HCT116 (cell line): ENCODE data around the gene FAHD1.

ENCODE experiments used
- YY1 ChIP-seq: IDR thresholded peaks from 2 replicates; pipeline ENCODE4 v1.6.1; 2011; ENCODE audit warnings: low read length, low read depth, moderate library complexity, mild to moderate bottlenecking; ENCODE audit not compliant: insufficient replicate concordance; ENCODE audit errors: extremely low read depth
- TF ChIP-seq, protein P1 (sequence below), 3 experiments: fragments of 200-600 bp in 1 of 3; sonication (generic) in 1 of 3; IDR thresholded peaks in 2 of 3; conservative IDR thresholded peaks in 1 of 3; 2 replicates each; pipeline ENCODE4 v1.5.1; 2012 to 2017; ENCODE audit warnings: low read depth in 2 of 3, low read length in 2 of 3, antibody characterized with exemption in 1 of 3, borderline replicate concordance in 1 of 3, control low read depth in 1 of 3, mild to moderate bottlenecking in 1 of 3, mixed read lengths in 1 of 3, mixed run types in 1 of 3, moderate library complexity in 1 of 3; ENCODE audit not compliant: insufficient read depth in 1 of 3

DNA sequence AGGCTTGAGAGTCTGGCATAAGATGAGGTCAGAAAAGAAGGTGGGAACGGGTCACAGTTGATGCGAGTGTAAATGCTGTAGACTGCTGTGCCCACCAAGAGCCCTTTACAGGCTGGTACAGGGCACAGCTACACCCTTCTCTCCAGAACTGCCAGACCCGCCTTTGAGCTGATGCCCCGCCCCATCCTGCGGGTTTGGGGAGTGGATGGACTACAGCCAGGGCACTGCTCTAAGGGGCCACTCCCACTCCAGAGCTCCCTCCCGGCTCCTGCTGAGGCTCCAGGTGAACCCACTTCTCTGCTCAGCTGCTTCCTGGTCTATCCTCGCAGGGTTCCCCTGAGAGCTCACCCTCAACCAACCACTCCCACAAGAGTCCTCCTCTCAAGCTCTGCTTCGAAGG lies 32.6 kb downstream of the FAHD1 start:
- TF ChIP-seq YY1 = no peak
- TF ChIP-seq, protein P1, sequence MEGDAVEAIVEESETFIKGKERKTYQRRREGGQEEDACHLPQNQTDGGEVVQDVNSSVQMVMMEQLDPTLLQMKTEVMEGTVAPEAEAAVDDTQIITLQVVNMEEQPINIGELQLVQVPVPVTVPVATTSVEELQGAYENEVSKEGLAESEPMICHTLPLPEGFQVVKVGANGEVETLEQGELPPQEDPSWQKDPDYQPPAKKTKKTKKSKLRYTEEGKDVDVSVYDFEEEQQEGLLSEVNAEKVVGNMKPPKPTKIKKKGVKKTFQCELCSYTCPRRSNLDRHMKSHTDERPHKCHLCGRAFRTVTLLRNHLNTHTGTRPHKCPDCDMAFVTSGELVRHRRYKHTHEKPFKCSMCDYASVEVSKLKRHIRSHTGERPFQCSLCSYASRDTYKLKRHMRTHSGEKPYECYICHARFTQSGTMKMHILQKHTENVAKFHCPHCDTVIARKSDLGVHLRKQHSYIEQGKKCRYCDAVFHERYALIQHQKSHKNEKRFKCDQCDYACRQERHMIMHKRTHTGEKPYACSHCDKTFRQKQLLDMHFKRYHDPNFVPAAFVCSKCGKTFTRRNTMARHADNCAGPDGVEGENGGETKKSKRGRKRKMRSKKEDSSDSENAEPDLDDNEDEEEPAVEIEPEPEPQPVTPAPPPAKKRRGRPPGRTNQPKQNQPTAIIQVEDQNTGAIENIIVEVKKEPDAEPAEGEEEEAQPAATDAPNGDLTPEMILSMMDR (IDR thresholded peaks at IDR 0.05 in 2 of 3, conservative IDR thresholded peaks at IDR 0.05 in 1 of 3; ENCODE audit: borderline replicate concordance in 1 of 3, insufficient read depth in 1 of 3, low read depth in 2 of 3, low read length in 2 of 3) = no peak
